Muscle of back (tissue), 11 donors: ENCODE data around the gene EEF1AKMT1. TPM values are rescaled to one million over a fixed set of nuclear protein-coding genes. Genes with fewer than 3 reads are reported as not detected.
"Not testable (repeated sequence)": the region's sequence is repeated elsewhere in the genome, so short reads cannot be mapped to it uniquely, and the experiment has no call there.

Experiments
- DNase-seq, 3 donors: peaks; one replicate each; pipeline versions ENCODE4 v3.0.0 to v3.0.0-alpha.2; 2013
- polyA plus RNA-seq, 10 donors: library from polyadenylated mRNA; unstranded; fragments of 120-200 nt; gene quantifications; one replicate each; pipeline ENCODE4 v1.2.1, GENCODE V29; 2013; ENCODE audit not compliant: insufficient read length in 10 of 10

The EEF1AKMT1 gene
- polyA plus RNA-seq, 10 donors, result 10.5 to 14.6 (median 12.4) TPM

- DNase-seq, result no peak
Measured at GRCh38 chr13:20780317-20780716, 6.6 kb upstream of the EEF1AKMT1 start.

GRCh38 chr13:20779405-20779804 lies 5.6 kb upstream of the EEF1AKMT1 start:
- no peak for DNase-seq

- no peak for DNase-seq
Measured at GRCh38 chr13:20778311-20778710, 4.5 kb upstream of the EEF1AKMT1 start.

- DNase-seq, result no peak
Measured at GRCh38 chr13:20776751-20777150, 3.0 kb upstream of the EEF1AKMT1 start.

- no peak for DNase-seq
Measured at GRCh38 chr13:20775961-20776360, 2.2 kb upstream of the EEF1AKMT1 start.

GRCh38 chr13:20774746-20775145 lies 985 bp upstream of the EEF1AKMT1 start:
- DNase-seq, result no peak

GRCh38 chr13:20772401-20773131 lies 1.2 kb downstream of the EEF1AKMT1 start:
- DNase-seq, result no peak

GRCh38 chr13:20769834-20770233 lies 3.9 kb downstream of the EEF1AKMT1 start:
- DNase-seq, result no peak

GRCh38 chr13:20769091-20769490 lies 4.7 kb downstream of the EEF1AKMT1 start:
- no peak for DNase-seq

- no peak for DNase-seq
Measured at GRCh38 chr13:20767309-20767943, 6.3 kb downstream of the EEF1AKMT1 start.

GRCh38 chr13:20760872-20761271 lies 12.9 kb downstream of the EEF1AKMT1 start:
- no peak for DNase-seq

- no peak for DNase-seq
Measured at GRCh38 chr13:20754009-20754408, 19.8 kb downstream of the EEF1AKMT1 start.

- DNase-seq, result no peak
Measured at GRCh38 chr13:20749377-20749776, 24.4 kb downstream of the EEF1AKMT1 start.

GRCh38 chr13:20743830-20744404 lies 29.8 kb downstream of the EEF1AKMT1 start:
- not testable (repeated sequence) for DNase-seq

GRCh38 chr13:20740021-20740420 lies 33.7 kb downstream of the EEF1AKMT1 start:
- no peak for DNase-seq

- no peak for DNase-seq
Measured at GRCh38 chr13:20738616-20739015, 35.1 kb downstream of the EEF1AKMT1 start.

GRCh38 chr13:20729633-20730585 lies 43.9 kb downstream of the EEF1AKMT1 start:
- DNase-seq, result no peak

GRCh38 chr13:20728579-20729311 lies 45.0 kb downstream of the EEF1AKMT1 start:
- peak in 2 of 3 donors; percentile 81 to 90 for DNase-seq

- DNase-seq, result no peak
Measured at GRCh38 chr13:20727856-20728255, 45.9 kb downstream of the EEF1AKMT1 start.

- DNase-seq, result peak in 1 of 3 donors; percentile 72
Measured at GRCh38 chr13:20721454-20722357, 52.1 kb downstream of the EEF1AKMT1 start.
